IPS-15b (cell line): ENCODE measurements around the gene FAM131A.

Experiments
- H3K27me3 ChIP-seq: one replicate; pipeline ENCODE4 v1.6.1; 2013; ENCODE audit warnings: low read length; ENCODE audit not compliant: control insufficient read depth, insufficient read depth
- H3K36me3 ChIP-seq: one replicate; pipeline ENCODE4 v1.6.1; 2013; ENCODE audit warnings: low read length; ENCODE audit not compliant: control insufficient read depth, insufficient read depth
- H3K4me1 ChIP-seq: one replicate; pipeline ENCODE4 v1.6.1; 2013; ENCODE audit warnings: mild to moderate bottlenecking, low read length; ENCODE audit not compliant: control insufficient read depth, insufficient read depth
- H3K4me3 ChIP-seq: one replicate; pipeline ENCODE4 v1.5.1; 2013; ENCODE audit warnings: low read depth, low read length
- H3K9ac ChIP-seq: one replicate; pipeline ENCODE4 v1.6.1; 2013; ENCODE audit warnings: low read depth, mild to moderate bottlenecking, low read length
- H3K9me3 ChIP-seq: one replicate; pipeline ENCODE4 v1.6.1; 2013; ENCODE audit warnings: mild to moderate bottlenecking, low read length; ENCODE audit not compliant: control insufficient read depth, insufficient read depth

The FAM131A gene

GRCh38 chr3:184354121-184354728, 16.8 kb downstream of the FAM131A start:
- Histone ChIP-seq H3K9ac (no peak overlapping the region), H3K36me3 (peaks cover 25% of the 10 kb centered on the region), H3K4me1 (peaks cover 5% of the 10 kb centered on the region)

GRCh38 chr3:184354754-184355153, 17.4 kb downstream of the FAM131A start:
- H3K36me3 ChIP-seq = peaks cover 25% of the 10 kb centered on the region
- no peaks in the 10 kb centered on the region for H3K9me3 ChIP-seq
- H3K4me1 ChIP-seq = peaks cover 6% of the 10 kb centered on the region
- H3K9ac ChIP-seq = no peak overlapping the region
- H3K27me3 ChIP-seq = peaks cover 19% of the 10 kb centered on the region
- H3K4me3 ChIP-seq = no peak overlapping the region

More at GRCh38 chr3:184354121-184354728, 16.8 kb downstream of the FAM131A start:
- Histone ChIP-seq H3K4me3 (no peak overlapping the region), H3K27me3 (peaks cover 15% of the 10 kb centered on the region), H3K9me3 (no peaks in the 10 kb centered on the region)

GRCh38 chr3:184355261-184356040, 18.1 kb downstream of the FAM131A start:
- H3K4me1 ChIP-seq = peaks cover 12% of the 10 kb centered on the region
- H3K4me3 ChIP-seq = no peak overlapping the region
- peaks cover 24% of the 10 kb centered on the region for H3K27me3 ChIP-seq
- no peak overlapping the region for H3K9ac ChIP-seq
- no peaks in the 10 kb centered on the region for H3K9me3 ChIP-seq
- H3K36me3 ChIP-seq = peaks cover 25% of the 10 kb centered on the region

- no peaks in the 10 kb centered on the region for H3K9me3 ChIP-seq
- H3K36me3 ChIP-seq = peaks cover 21% of the 10 kb centered on the region
- H3K9ac ChIP-seq = no peak overlapping the region
- H3K4me1 ChIP-seq = peaks cover 17% of the 10 kb centered on the region
- peaks cover 32% of the 10 kb centered on the region for H3K27me3 ChIP-seq
- no peak overlapping the region for H3K4me3 ChIP-seq
These were observed 20.1 kb downstream of the FAM131A start for GRCh38 chr3:184357248-184358123.

- Histone ChIP-seq H3K4me1 (peaks cover 17% of the 10 kb centered on the region), H3K9me3 (no peaks in the 10 kb centered on the region), H3K27me3 (peaks cover 32% of the 10 kb centered on the region), H3K36me3 (peaks cover 18% of the 10 kb centered on the region), H3K4me3 (no peak overlapping the region), H3K9ac (no peak overlapping the region)
These were observed 20.8 kb downstream of the FAM131A start for GRCh38 chr3:184358124-184358767.

GRCh38 chr3:184358921-184359350, 21.5 kb downstream of the FAM131A start:
- Histone ChIP-seq H3K4me1 (peaks cover 17% of the 10 kb centered on the region), H3K9me3 (no peaks in the 10 kb centered on the region), H3K9ac (no peak overlapping the region), H3K4me3 (peak overlapping the region; percentile 16), H3K27me3 (peaks cover 32% of the 10 kb centered on the region), H3K36me3 (peaks cover 12% of the 10 kb centered on the region)

GRCh38 chr3:184359610-184360009, 22.2 kb downstream of the FAM131A start:
- no peak overlapping the region for H3K9ac ChIP-seq
- H3K9me3 ChIP-seq = no peaks in the 10 kb centered on the region
- peaks cover 32% of the 10 kb centered on the region for H3K27me3 ChIP-seq
- H3K36me3 ChIP-seq = peaks cover 9% of the 10 kb centered on the region
- H3K4me3 ChIP-seq = peak overlapping the region; percentile 16
- H3K4me1 ChIP-seq = peaks cover 17% of the 10 kb centered on the region

- peaks cover 14% of the 10 kb centered on the region for H3K36me3 ChIP-seq
- H3K4me3 ChIP-seq = peak overlapping the region; percentile 95
- H3K9me3 ChIP-seq = no peaks in the 10 kb centered on the region
- peaks cover 15% of the 10 kb centered on the region for H3K4me1 ChIP-seq
- no peak overlapping the region for H3K9ac ChIP-seq
- H3K27me3 ChIP-seq = peaks cover 32% of the 10 kb centered on the region
These were observed 22.9 kb downstream of the FAM131A start for GRCh38 chr3:184360070-184360928.

- Histone ChIP-seq H3K9me3 (no peaks in the 10 kb centered on the region), H3K4me1 (peaks cover 15% of the 10 kb centered on the region), H3K27me3 (peaks cover 32% of the 10 kb centered on the region), H3K4me3 (peak overlapping the region; percentile 95), H3K36me3 (peaks cover 15% of the 10 kb centered on the region), H3K9ac (no peak overlapping the region)
These were observed 23.6 kb downstream of the FAM131A start for GRCh38 chr3:184360929-184361531.

- H3K9ac ChIP-seq = peak within 1 kb of the TSS; percentile 37
- H3K27me3 ChIP-seq = peaks cover 32% of the 10 kb centered on the region
- peak within 1 kb of the TSS; percentile 95 for H3K4me3 ChIP-seq
- peaks cover 16% of the 10 kb centered on the region for H3K36me3 ChIP-seq
- peaks cover 15% of the 10 kb centered on the region for H3K4me1 ChIP-seq
- no peaks in the 10 kb centered on the region for H3K9me3 ChIP-seq
These were observed 24.1 kb downstream of the FAM131A start, which contains the start of the genes CLCN2 and POLR2H for GRCh38 chr3:184361532-184361931. CLCN2 (minus strand) TSS chr3:184361605; CDS start chr3:184361479, 126 bp downstream. POLR2H (plus strand) TSS chr3:184361710; CDS start chr3:184363493, 1,783 bp downstream.
